GM19035 (cell line): ENCODE measurements around the gene CRADD.

Experiments used
- ATAC-seq: cut with Tn5 transposase; IDR thresholded peaks from one replicate; pipeline ENCODE4 v1.9.1; 2021; ENCODE audit not compliant: unreplicated experiment

Gene CRADD

DNA sequence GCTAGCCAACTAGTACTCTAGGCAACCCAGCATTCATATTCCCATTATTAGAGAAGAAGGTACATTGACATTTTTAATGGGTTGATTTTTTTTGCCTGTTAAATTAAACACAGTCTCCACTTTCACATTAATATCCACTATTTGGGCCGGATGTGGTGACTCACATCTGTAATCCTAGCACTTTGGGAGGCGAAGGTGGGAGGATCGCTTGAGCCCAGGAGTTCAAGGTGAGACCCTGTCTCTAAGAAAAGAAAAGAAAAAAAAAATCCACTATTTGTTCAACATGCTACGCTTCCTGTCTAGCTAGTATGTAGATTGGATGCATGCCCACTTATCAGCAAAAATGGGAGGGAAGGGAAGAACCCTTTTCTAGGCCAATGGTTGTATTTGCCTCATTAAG lies 7.1 kb upstream of the CRADD start:
- no peak for ATAC-seq

- ATAC-seq: no peak
These were observed 6.1 kb upstream of the CRADD start for GRCh38 chr12:93671044-93671443.

- ATAC-seq: no peak
These were observed 4.1 kb upstream of the CRADD start for GRCh38 chr12:93673084-93673483.

- ATAC-seq: no peak
These were observed 2.8 kb upstream of the CRADD start for GRCh38 chr12:93674386-93674785.

DNA sequence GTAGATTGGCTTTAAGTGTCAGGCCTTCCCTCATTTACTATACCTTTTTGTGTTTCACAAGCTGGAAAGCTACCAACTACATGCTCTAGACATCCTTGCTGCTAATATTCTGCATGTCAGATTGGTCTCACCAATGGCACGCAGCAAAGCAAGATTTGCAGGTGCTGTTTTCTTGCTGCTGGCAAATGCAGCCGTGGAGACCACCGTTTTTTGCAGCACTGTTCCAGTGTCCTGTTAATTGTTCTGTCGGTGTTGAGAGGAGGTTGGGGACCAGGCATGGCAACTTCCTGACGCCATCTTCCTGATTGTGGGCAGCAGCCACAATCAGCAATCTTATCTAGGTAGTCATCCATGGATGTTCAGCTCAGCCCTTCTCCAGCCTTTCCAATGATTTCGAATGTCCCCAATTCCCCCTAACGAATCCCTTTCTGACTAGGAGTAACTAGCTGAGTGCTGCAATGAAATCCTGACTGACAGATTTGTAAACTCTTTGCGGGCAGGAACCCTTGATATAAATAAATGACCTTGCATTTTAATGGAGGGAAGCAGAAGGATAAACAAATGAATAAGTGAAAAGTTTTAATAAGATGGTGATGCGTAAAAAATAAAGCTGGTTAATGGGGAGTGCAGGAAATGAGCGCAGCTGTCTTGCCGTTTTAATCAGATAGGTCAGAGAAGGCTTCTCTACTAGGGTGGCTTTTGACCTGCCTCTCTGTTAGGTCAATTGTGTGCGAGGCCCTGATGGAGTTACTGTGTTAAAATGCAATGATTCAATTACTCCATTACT lies 574 bp upstream of the CRADD start:
- ATAC-seq: no peak

DNA sequence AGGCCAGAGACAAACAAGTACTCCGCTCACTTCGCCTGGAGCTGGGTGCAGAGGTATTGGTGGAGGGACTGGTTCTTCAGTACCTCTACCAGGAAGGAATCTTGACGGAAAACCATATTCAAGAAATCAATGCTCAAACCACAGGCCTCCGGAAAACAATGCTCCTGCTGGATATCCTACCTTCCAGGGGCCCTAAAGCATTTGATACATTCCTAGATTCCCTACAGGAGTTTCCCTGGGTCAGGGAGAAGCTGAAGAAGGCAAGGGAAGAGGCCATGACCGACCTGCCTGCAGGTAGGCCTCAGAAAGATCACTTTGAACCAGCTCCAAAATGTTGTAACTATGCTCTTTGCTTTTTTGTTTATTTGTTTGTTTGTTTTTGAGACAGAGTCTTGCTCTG lies 1.6 kb downstream of the CRADD start:
- no peak for ATAC-seq

- ATAC-seq: no peak
These were observed 2.2 kb downstream of the CRADD start for GRCh38 chr12:93679308-93679925.

DNA sequence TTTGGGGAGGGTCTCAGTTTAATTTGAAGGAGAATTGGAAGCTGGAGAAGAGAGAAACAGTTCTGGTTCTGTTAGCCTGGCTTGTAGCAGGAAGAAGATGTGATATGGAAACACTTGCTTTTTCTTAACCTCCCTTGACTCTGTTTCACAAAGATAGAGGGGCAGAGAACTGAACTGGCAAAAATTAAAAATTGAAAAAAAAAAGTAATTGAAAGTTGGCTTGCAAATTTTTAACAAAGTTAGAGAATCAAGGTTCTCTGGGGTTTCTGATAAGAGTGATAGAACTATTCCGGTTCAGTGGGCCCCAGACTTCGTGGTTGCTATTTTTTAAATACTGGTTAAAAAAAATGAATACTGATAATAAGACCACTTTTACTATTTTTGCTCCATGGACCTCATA lies 2.8 kb downstream of the CRADD start:
- ATAC-seq: no peak

DNA sequence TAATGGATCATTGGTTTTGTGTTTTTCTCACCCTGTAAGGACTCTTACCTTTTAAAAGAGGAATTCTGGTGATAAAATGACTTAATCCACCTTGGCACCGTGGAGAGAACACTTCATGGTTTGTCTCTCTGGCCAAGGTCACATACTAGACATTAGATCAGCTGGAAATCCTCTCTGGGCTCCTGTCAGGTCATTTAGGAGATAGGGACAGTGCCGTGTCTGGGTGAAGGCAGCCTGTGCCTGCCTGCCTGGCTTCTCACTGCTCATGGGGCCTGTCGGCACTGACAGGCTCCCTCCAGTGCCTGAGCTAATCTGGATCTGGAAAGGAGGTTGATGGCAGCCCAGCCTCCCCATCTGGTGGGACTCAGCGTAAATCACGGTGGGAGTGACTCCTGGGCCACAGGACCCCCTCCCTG lies 5.7 kb downstream of the CRADD start:
- ATAC-seq: no peak

DNA sequence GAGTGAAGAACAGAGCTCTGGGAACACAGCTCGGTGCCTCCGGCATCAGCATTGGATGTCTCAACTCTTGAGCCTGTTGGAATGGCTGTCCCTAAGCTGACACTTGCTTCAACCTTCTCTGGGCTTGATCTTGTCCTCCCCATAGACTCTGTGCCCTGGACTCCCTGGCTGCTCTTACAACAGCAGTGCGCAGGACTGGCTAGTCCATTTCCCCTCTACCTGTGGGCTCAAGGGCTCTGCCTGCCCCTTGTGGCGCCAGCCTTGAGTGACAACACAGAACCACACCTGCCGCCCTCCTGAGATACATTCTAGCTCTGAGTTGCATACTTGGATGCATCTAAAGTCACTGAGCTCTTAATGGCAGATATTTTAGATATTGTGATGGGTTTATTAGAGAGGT lies 6.2 kb downstream of the CRADD start:
- no peak for ATAC-seq

DNA sequence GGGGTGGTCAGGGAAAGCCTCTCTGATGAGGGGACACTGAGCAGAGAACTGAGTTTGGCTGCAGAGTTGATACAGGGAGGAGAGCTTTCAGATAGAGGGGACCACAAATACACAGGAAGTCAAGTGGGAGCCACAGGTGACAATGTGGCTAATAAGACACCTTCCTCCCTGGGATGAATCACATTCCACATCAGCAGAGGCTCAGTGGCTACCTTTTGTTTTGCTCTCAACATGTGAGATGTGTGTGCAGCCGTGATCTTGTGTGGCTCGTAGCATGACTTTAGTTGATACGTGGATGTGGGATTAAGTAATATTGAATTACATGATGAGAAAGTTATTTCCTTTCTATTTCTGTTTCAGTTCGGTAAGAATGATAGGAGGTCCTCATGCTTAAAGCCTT lies 7.5 kb downstream of the CRADD start:
- no peak for ATAC-seq

DNA sequence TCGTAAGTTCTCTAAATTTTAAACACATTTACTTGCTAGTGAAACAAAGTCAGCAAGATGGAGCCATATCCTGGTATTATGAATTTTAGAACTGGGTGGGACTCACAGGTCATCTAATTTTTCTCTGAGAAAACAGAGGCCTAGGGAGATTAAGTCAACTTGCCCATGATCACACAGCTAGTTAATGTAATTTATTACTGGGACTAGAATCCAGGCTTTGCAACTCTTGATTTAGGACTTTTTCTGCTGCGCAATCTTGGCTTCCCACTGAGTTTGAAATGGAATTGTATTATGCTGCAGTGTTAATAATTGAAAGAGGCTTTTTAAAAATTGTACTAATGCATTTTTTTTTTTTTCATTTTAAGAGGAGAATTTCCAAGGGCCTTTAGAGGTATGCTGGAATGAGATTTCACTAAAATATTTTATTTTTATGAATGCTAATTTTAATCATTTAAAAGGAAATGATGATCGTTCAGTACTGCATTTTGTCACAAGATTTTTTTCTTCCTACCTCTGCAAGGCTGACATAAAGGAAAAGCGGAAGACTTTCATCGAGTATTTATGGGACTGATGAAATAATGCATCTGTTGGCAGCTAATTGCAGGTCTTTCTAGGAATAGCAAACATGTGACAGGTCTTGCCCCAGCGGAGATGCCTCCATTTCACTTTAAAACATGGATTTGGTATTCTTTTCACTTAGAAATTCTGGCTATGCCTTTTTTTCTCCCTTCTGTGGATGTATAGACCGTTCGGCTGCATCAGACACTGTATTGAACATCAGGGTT lies 9.6 kb downstream of the CRADD start:
- no peak for ATAC-seq

DNA sequence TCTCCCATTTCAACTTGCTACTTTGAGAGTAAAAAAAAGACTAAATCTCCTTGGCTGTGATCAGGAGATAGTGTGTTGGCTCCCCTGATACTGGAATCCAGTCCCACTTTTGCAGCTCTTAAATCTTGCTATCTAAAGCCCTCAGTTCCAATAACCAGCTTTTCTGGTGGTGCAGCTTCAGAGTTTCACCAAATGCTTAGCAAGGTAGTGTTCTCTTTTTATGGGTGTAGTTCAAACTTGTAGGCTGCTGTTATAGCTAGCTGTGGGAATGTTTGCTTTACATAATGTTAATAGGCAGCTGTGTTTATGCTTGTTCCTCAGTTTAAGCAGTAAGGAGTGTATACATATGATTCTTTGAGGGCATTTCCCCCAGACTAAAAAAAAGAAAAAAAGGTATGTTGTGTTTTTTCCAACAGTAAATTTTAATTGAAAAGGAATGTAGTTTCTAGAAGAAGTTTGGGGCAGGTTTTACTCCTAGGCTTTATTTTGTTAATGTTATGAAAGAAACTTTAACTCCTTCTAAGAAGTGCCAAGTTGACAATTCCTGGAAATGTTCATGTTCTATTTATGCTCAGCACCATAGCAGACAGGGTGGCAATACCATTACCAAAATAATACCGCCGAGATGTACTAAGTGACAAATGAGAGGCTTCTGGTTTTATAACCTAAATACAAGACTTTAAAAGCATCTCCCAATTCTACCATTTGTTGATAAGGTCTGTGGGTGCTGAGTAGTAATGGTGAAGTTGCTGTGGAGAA lies 12.1 kb downstream of the CRADD start:
- no peak for ATAC-seq

DNA sequence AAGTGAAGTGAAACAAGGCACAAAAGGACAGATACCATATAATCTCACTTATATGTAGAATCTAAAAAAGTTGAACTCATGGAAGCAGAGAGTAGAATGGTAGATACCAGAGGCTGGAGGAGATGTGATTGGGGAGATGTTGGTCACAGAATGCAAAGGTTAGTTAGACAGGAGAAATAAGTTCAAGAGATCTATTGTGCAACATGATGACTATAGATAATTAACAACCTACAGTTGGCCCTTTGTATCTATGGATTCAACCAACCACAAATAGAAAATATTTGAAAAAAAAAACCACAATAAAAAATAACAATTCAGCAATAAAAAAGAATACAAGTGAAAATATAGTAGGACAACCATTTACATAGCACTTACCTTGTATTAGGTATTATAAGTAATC lies 19.3 kb downstream of the CRADD start:
- ATAC-seq: no peak

- no peak for ATAC-seq
These were observed 21.3 kb downstream of the CRADD start for GRCh38 chr12:93698307-93699092.

- no peak for ATAC-seq
These were observed 22.3 kb downstream of the CRADD start for GRCh38 chr12:93699271-93700145.

DNA sequence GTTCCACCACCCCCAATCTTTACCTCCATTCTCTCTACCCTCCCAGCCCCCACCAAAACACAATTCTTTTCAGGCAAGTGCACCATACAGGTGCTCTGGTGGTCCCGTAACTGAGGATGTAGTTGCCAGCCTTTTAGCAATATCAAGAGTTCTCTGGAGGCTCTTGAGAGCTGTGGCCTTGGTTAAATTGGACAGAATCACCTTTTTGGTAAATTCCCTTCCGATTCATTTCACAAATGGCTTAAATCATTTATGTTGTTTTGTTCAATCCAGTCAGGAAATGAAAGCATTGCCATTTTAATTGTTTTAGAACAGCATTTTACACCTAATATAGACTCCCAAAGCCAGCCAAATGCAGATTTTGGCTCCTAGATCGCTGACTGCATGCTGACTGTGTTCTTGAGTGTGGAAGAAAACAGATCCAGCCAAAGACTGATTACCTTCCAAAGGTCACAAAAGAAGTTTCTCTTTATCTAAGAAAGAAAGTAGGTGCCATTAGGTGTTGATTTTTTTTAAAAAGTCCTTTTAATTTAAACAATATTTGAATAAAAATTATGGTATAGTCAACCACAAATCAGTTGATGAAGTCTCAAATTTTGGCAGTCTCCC lies 25.6 kb downstream of the CRADD start:
- ATAC-seq: no peak

DNA sequence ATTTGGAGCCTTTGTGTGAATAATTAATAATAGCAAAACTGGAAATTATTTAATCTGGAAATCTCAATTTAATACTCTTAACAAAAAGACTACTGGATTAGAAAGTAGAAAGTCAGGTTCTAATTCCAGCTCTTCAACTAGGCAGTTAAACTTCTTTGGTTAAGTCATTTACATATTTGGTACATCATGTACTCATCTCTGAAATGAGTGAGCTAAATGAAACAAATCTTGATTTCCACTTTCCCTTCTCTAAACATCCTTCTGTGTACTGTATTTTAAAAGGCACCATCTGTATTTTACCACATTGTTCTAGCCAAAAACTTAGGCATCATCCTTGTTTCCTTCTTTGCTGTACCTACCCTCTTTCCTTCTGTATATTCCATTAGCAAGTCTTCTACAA lies 26.9 kb downstream of the CRADD start:
- ATAC-seq: no peak

DNA sequence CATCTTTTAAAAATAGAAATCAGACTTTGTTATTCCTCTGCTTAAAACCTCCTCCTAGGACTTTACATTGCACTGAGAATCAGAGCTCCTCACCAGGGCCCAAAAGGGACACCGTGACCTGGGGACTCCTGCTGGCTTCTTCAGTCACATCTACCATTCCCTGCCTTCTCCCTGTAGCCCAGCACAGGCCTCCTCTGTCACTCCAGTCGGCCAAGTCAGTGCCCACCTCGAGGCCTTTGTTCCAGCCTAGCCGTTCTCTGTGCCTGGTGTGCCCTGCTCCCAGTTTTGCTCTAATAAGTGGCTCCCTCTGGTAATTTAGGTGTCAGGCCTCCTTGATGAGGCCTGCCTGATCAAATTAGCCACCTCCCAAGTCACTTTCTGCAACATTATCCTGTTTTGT lies 27.4 kb downstream of the CRADD start:
- ATAC-seq: no peak
